ENCODE results near the gene KIAA1755. TPM values are rescaled to one million over a fixed set of nuclear protein-coding genes. Genes with fewer than 3 reads are reported as not detected.

The KIAA1755 gene
- total RNA-seq, 4 donors from 2014 or later, result 12.0 to 36.3 (median 23.1) TPM

GRCh38 chr20:38218566-38218885 is 42.0 kb downstream of the KIAA1755 start:
- Histone ChIP-seq H3K4me3 (no peak overlapping the region), H3K27me3 (no peaks in the 10 kb centered on the region), H3K9me3 (no peaks in the 10 kb centered on the region), H3K4me1 (peaks cover 0 to 17% (median 0%) of the 10 kb centered on the region in 4 donors), H3K36me3 (peaks cover 0 to 45% (median 0%) of the 10 kb centered on the region in 3 donors), H3K27ac (peak overlapping the region in 1 of 4 donors; percentile 38)
- TF ChIP-seq POLR2A (IDR thresholded peaks at IDR 0.05) (no peak), CTCF (IDR thresholded peaks at IDR 0.05) (no peak), EP300 (IDR thresholded peaks at IDR 0.05) (no peak)
- no peak for DNase-seq (ENCODE audit: low spot score in 2 of 2)
- WGBS, 2 donors, result 67 to 81% methylated on average over 5 to 7 of the region's 7 CpGs

- H3K27ac ChIP-seq, result peak overlapping the region in 2 of 4 donors; percentile 38 to 55
- H3K4me3 ChIP-seq, result no peak overlapping the region
- H3K4me1 ChIP-seq, result peaks cover 0 to 23% (median 0%) of the 10 kb centered on the region in 4 donors
- H3K27me3 ChIP-seq, result no peaks in the 10 kb centered on the region
- no peak for TF ChIP-seq EP300 (IDR thresholded peaks at IDR 0.05)
- no peak for TF ChIP-seq CTCF (IDR thresholded peaks at IDR 0.05)
- no peak for TF ChIP-seq POLR2A (IDR thresholded peaks at IDR 0.05)
- no peak for DNase-seq (ENCODE audit: low spot score in 2 of 2)
- WGBS, 2 donors, result 46 to 49% methylated on average over 14 to 15 of the region's 15 CpGs
- H3K9me3 ChIP-seq, result no peaks in the 10 kb centered on the region
- peaks cover 0 to 40% (median 0%) of the 10 kb centered on the region in 3 donors for H3K36me3 ChIP-seq
Observed at GRCh38 chr20:38217791-38218565, 42.6 kb downstream of the KIAA1755 start.

GRCh38 chr20:38216746-38217595 is 43.6 kb downstream of the KIAA1755 start:
- Histone ChIP-seq H3K4me1 (peaks cover 0 to 33% (median 0%) of the 10 kb centered on the region in 4 donors), H3K9me3 (no peaks in the 10 kb centered on the region), H3K27me3 (no peaks in the 10 kb centered on the region), H3K4me3 (no peak overlapping the region), H3K27ac (peak overlapping the region in 1 of 4 donors; percentile 22), H3K36me3 (peaks cover 0 to 40% (median 0%) of the 10 kb centered on the region in 3 donors)
- no peak for DNase-seq (ENCODE audit: low spot score in 2 of 2)
- TF ChIP-seq EP300 (IDR thresholded peaks at IDR 0.05), result no peak
- no peak for TF ChIP-seq POLR2A (IDR thresholded peaks at IDR 0.05)
- no peak for TF ChIP-seq CTCF (IDR thresholded peaks at IDR 0.05)
- WGBS, 2 donors, result 79 to 97% methylated on average over 11 to 16 of the region's 24 CpGs

GRCh38 chr20:38216201-38216600 is 44.3 kb downstream of the KIAA1755 start:
- Histone ChIP-seq H3K36me3 (peaks cover 0 to 40% (median 0%) of the 10 kb centered on the region in 3 donors), H3K27me3 (no peaks in the 10 kb centered on the region), H3K9me3 (no peaks in the 10 kb centered on the region), H3K4me1 (peaks cover 0 to 29% (median 0%) of the 10 kb centered on the region in 4 donors), H3K4me3 (no peak overlapping the region), H3K27ac (no peak overlapping the region)
- no peak for DNase-seq (ENCODE audit: low spot score in 2 of 2)
- TF ChIP-seq EP300 (IDR thresholded peaks at IDR 0.05) (no peak), POLR2A (IDR thresholded peaks at IDR 0.05) (peak in 1 of 2 donors; percentile 12)
- WGBS, 2 donors, result 60 to 85% methylated on average over 4 to 6 of the region's 6 CpGs

- Histone ChIP-seq H3K9me3 (no peaks in the 10 kb centered on the region), H3K27ac (no peak overlapping the region), H3K36me3 (peaks cover 0 to 40% (median 0%) of the 10 kb centered on the region in 3 donors), H3K27me3 (no peaks in the 10 kb centered on the region), H3K4me3 (no peak overlapping the region), H3K4me1 (peaks cover 0 to 25% (median 0%) of the 10 kb centered on the region in 4 donors)
- no peak for DNase-seq (ENCODE audit: low spot score in 2 of 2)
- WGBS, 2 donors, result 77 to 80% methylated on average over 23 of the region's 23 CpGs
- TF ChIP-seq EP300 (IDR thresholded peaks at IDR 0.05) (no peak), POLR2A (IDR thresholded peaks at IDR 0.05) (no peak), CTCF (IDR thresholded peaks at IDR 0.05) (no peak)
Observed at GRCh38 chr20:38215194-38216182, 45.0 kb downstream of the KIAA1755 start.

All from tibial nerve (tissue), 4 donors.